Measurements from ENCODE around the gene ABLIM3. TPM values are rescaled to one million over a fixed set of nuclear protein-coding genes. Genes with fewer than 3 reads are reported as not detected.

The ABLIM3 gene
- total and polyA plus RNA-seq, 9 of the 15 experiments (the other 6 are each of a cell fraction or from before 2014, with no cell fraction given) = 0.03 to 0.38 (median 0.11) TPM

- TF ChIP-seq SAP30 (IDR thresholded peaks at IDR 0.05; ENCODE audit: borderline replicate concordance, insufficient read depth, low read depth, low read length, poor library complexity, severe bottlenecking) (no peak), NR2C2 (CRISPR knock-in tag; IDR thresholded peaks at IDR 0.05) (no peak), NR2C2 (tag; IDR thresholded peaks at IDR 0.05) (peak; percentile 75), U2AF2 (optimal IDR thresholded peaks at IDR 0.05; ENCODE audit: low read depth, low read length) (no peak), DNMT1 (IDR thresholded peaks at IDR 0.05) (no peak), PTTG1 (tag; IDR thresholded peaks at IDR 0.05; ENCODE audit: low read depth) (peak; percentile 13; the same call in 1 of the 2 replicates), DDX20 (tag; IDR thresholded peaks at IDR 0.05; ENCODE audit: low read depth) (no peak), POLR2H (tag; IDR thresholded peaks at IDR 0.05; ENCODE audit: low read depth) (peak; percentile 53; the same call in 1 of the 2 replicates), OTX1 (CRISPR knock-in tag; IDR thresholded peaks at IDR 0.05) (no peak), HNRNPK (IDR thresholded peaks at IDR 0.05; ENCODE audit: low read depth, low read length, poor library complexity, severe bottlenecking) (no peak), IFI16 (CRISPR knock-in tag; IDR thresholded peaks at IDR 0.05) (no peak), ZNF146 (CRISPR knock-in tag; IDR thresholded peaks at IDR 0.05; ENCODE audit: unreplicated experiment) (no peak), GTF2E2 (tag; IDR thresholded peaks at IDR 0.05) (no peak), BACH1 (tag; IDR thresholded peaks at IDR 0.05) (peak; percentile 85; the same call in 1 of the 2 replicates), CXXC5 (CRISPR knock-in tag; IDR thresholded peaks at IDR 0.05) (peak; percentile 64), TEAD1 (CRISPR knock-in tag; IDR thresholded peaks at IDR 0.05) (peak in 1 of 2 experiments; percentile 60; a peak in 1 of 4 replicates), ZNF518B (CRISPR knock-in tag; IDR thresholded peaks at IDR 0.05) (no peak), KLF16 (IDR thresholded peaks at IDR 0.05) (no peak), POLR2B (IDR thresholded peaks at IDR 0.05; ENCODE audit: low read depth, partially characterized antibody) (no peak)
- TF ChIP-seq, protein P1, sequence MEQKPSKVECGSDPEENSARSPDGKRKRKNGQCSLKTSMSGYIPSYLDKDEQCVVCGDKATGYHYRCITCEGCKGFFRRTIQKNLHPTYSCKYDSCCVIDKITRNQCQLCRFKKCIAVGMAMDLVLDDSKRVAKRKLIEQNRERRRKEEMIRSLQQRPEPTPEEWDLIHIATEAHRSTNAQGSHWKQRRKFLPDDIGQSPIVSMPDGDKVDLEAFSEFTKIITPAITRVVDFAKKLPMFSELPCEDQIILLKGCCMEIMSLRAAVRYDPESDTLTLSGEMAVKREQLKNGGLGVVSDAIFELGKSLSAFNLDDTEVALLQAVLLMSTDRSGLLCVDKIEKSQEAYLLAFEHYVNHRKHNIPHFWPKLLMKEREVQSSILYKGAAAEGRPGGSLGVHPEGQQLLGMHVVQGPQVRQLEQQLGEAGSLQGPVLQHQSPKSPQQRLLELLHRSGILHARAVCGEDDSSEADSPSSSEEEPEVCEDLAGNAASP (IDR thresholded peaks at IDR 0.05) = no peak
- TF ChIP-seq, protein P2, sequence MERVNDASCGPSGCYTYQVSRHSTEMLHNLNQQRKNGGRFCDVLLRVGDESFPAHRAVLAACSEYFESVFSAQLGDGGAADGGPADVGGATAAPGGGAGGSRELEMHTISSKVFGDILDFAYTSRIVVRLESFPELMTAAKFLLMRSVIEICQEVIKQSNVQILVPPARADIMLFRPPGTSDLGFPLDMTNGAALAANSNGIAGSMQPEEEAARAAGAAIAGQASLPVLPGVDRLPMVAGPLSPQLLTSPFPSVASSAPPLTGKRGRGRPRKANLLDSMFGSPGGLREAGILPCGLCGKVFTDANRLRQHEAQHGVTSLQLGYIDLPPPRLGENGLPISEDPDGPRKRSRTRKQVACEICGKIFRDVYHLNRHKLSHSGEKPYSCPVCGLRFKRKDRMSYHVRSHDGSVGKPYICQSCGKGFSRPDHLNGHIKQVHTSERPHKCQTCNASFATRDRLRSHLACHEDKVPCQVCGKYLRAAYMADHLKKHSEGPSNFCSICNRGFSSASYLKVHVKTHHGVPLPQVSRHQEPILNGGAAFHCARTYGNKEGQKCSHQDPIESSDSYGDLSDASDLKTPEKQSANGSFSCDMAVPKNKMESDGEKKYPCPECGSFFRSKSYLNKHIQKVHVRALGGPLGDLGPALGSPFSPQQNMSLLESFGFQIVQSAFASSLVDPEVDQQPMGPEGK (CRISPR knock-in tag; IDR thresholded peaks at IDR 0.05; ENCODE audit: borderline replicate concordance) = no peak
These were observed 12.7 kb downstream of the ABLIM3 start (continued) for GRCh38 chr5:149153751-149154610.

Data from K562 (cell line).